GM18909 (cell line): Measurements from ENCODE around the gene TCERG1L.

Experiments
- ATAC-seq: cut with Tn5 transposase; IDR thresholded peaks from one replicate; pipeline ENCODE4 v1.9.1; 2021; ENCODE audit warnings: mild to moderate bottlenecking; ENCODE audit not compliant: unreplicated experiment, poor library complexity

The TCERG1L gene

DNA sequence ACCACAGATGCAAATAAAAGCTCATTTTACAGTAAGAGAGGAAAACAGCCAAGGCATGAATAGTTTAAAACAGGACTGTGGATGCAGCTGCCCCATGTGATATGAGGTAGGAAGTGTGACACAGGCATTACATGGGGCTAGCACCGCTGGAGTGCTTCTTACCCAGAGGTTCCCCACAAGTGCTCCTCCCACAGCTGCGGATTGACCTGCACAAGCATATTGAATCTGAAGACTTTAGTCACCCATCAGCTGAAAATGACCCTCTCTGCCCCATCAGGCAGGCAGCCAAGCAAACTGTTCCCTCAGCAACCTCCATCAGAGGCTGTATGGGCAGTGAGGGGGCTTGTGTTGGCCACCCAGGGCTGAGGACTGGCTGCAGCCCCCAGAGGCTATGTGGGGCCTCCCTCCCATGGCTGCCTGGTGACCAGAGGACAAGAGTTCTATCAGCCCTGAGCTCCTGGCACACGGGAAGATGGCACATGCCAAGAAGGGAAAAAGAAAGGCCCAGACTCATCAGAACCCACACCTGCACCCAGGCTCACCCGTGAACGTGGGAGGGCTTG lies 98.7 kb downstream of the TCERG1L start:
- ATAC-seq: no peak

GRCh38 chr10:131211965-131212619 lies 99.4 kb downstream of the TCERG1L start:
- no peak for ATAC-seq

GRCh38 chr10:131211559-131211958 lies 100.0 kb downstream of the TCERG1L start:
- ATAC-seq: no peak

GRCh38 chr10:131211146-131211545 lies 100.4 kb downstream of the TCERG1L start:
- no peak for ATAC-seq

- ATAC-seq: no peak
These were observed 101.3 kb downstream of the TCERG1L start for GRCh38 chr10:131210181-131210580.

- no peak for ATAC-seq
These were observed 103.7 kb downstream of the TCERG1L start for GRCh38 chr10:131207584-131208532.

DNA sequence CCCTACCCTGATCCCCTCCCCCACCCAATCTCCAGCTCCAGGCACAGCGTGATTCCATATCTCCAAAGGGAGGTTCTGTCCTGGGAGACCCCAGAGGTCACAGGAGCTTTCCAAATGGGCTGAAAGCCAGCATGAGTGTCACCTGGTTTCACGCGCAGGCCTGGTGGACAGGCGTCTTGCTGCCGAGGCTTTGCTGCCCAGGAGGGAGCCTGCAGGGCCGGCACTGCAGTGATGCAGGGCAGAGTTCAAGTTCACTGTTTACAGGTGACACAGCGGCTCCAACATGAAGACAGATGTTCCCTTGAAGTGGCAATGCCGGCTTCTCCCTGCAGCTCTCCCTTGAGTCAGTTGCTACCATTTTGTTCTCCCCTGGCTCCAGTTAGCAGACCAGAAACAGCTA lies 104.3 kb downstream of the TCERG1L start:
- no peak for ATAC-seq

GRCh38 chr10:131206111-131206995 lies 105.2 kb downstream of the TCERG1L start:
- no peak for ATAC-seq

DNA sequence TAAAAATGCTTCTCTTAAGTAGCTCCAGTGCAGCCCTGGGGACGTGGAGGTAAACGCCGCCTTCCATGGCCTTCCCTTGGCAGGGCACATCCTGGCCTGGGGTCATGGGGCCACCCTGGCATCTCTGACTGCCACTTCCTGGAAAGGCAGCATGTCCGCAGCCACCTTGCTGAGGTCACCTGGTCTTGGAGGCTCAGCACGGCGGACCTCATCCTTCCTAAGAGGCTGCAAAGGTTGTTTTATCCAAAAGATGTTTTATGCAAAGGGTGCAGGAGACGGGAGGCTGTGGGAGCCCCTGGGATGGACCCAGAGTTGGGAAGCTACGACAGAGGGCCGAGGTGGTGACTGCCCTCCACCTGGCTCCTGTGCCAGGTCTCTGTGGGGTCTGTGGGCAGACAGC lies 106.0 kb downstream of the TCERG1L start:
- no peak for ATAC-seq

DNA sequence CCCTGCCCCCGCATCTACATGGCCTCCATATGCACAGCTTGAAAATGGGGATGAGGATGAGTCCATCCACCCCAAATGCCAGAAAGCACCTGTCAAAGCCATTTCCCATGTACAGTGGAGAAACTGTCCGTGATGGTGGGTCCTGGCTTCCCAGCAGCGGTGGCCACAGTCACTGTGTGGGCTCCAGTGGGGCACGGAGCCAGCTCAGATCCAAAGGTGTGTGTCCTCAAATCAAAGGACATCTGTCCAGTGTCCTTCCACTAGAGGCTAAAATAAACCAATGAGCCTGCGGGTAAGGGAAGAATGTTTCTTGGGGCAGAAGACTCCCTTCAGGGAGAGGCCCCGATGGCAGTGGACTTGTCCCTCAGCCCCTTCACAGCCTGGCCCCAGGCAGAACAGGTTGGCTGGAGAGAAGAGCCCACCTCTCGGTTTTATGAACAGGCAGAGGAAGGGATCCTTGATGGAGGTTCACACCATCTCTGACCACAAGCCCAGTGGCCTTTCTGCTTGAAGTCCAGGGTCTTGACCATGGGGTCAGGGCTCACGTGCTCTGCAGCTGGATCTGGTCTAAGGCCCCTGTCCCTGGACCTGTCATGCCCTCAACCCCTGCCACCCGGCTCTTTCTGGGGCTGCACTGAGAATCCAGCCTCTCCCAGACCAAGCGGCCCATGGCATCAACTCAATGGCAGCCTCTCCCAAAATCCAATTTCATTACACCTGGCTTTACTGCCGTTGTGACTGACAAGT lies 106.9 kb downstream of the TCERG1L start:
- no peak for ATAC-seq

- no peak for ATAC-seq
These were observed 107.8 kb downstream of the TCERG1L start for GRCh38 chr10:131203456-131204357.

GRCh38 chr10:131202990-131203389 lies 108.5 kb downstream of the TCERG1L start:
- ATAC-seq: no peak

DNA sequence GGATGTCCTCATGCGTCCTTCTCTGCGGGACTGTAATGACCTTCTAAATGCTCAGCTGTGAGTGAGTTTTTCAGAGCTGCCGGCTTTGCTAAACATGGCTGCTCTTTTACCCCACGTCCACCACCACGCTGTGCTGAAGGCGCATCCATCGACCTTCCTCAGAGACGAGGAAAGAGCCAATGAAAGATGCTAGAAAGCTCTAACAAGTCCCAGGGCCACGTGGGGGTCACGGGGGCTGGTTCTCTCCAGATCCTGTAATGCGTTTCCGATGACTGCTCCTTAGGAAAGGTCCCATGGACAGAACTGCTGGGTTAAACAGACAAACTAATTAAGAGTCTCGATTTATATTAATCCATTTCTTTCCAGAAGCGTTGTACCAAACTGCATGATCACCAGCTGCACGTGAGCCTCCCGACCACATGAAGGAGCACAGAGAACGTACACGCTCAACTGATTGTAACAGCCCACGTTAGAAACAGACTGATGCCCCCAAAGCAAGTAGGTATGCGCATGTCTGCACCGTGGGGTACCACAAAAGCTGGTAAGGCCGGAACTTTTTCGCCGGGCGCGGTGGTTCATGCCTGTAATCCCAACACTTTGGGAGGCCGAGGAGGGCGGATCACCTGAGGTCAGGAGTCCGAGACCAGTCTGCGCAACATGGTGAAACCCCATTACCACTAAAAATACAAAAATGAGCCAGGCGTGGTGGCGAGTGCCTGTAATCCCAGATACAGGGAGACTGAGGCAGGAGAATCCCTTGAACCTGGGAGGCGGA lies 109.6 kb downstream of the TCERG1L start:
- no peak for ATAC-seq

DNA sequence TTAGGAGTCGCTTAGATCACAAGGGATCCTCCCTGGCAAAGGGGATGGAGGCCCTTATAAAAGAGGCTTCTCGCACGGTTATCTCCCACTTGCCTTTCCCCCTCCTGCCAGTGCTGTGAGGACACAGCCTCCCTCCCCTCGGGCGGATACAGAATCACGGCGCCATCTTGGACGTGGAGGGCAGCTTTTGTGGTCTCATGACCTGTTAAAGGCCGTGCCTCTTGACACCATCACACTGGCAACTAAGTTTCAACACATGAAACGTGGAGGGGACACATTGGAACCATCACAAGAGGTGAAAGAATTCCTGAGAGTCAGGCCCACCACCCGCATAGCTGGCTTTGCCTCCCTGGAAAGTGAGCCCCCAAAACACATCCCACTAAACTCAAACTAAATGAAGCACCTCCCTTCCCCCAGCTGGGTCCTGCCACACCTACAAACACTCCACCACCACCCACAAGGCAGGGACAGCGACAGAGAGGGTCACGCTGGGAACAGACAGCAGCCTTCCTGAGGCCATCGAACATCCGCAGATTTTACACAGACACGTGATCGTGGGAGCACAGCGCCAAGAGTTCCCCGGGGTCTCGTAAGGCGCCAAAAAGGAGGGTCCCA lies 110.6 kb downstream of the TCERG1L start:
- ATAC-seq: no peak

GRCh38 chr10:131199646-131200045 lies 111.9 kb downstream of the TCERG1L start:
- no peak for ATAC-seq

- no peak for ATAC-seq
These were observed 112.7 kb downstream of the TCERG1L start for GRCh38 chr10:131198843-131199242.

DNA sequence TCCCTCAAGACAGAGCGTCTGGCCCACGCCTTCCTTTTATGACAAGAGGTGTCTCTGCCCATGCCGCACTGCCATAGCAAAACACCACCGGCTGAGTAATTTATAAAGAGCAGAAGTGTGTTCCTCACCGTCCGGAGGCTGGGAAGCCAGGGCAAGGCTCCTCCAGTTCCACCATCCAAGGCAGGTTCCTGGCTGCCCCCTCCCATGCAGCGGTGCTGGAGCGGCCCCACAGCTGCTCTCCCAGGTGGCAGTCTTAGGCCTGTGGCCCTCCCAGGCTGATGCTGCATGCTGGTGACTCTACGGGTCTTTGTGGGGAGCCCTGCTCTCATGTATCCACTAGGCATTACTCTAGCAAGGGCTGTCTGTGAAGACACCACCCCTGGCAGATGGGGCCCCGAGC lies 113.1 kb downstream of the TCERG1L start:
- ATAC-seq: no peak
